Gastrocnemius medialis (tissue), 4 donors: ENCODE results near the gene PCDHGA3.

ENCODE experiments used
- POLR2A ChIP-seq, 2 donors: fragments of 450-650 bp; IDR thresholded peaks; one replicate each; pipeline ENCODE4 v1.6.1; 2017; ENCODE audit warnings: antibody characterized with exemption in 2 of 2, mild to moderate bottlenecking in 2 of 2, moderate library complexity in 2 of 2
- TF ChIP-seq, protein P1 (sequence below), 5 experiments: fragments of 450-650 bp in 3 of 5; fragments of 200-600 bp in 2 of 5; sonication (generic) in 2 of 5; IDR thresholded peaks in 4 of 5; conservative IDR thresholded peaks in 1 of 5; 1 replicate in 4 of 5; 2 replicates in 1 of 5; pipeline ENCODE4 v1.5.1; 2016 to 2019; ENCODE audit warnings: antibody characterized with exemption in 5 of 5, mild to moderate bottlenecking in 3 of 5, moderate library complexity in 3 of 5

GRCh38 chr5:141319699-141320098 lies 23.9 kb upstream of the PCDHGA3 start:
- TF ChIP-seq, protein P1, sequence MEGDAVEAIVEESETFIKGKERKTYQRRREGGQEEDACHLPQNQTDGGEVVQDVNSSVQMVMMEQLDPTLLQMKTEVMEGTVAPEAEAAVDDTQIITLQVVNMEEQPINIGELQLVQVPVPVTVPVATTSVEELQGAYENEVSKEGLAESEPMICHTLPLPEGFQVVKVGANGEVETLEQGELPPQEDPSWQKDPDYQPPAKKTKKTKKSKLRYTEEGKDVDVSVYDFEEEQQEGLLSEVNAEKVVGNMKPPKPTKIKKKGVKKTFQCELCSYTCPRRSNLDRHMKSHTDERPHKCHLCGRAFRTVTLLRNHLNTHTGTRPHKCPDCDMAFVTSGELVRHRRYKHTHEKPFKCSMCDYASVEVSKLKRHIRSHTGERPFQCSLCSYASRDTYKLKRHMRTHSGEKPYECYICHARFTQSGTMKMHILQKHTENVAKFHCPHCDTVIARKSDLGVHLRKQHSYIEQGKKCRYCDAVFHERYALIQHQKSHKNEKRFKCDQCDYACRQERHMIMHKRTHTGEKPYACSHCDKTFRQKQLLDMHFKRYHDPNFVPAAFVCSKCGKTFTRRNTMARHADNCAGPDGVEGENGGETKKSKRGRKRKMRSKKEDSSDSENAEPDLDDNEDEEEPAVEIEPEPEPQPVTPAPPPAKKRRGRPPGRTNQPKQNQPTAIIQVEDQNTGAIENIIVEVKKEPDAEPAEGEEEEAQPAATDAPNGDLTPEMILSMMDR (IDR thresholded peaks at IDR 0.05 in 4 of 5, conservative IDR thresholded peaks at IDR 0.05 in 1 of 5) = no peak
- TF ChIP-seq POLR2A (IDR thresholded peaks at IDR 0.05) = no peak
